ENCODE measurements around the gene DCBLD2.
"Not testable (repeated sequence)": the region's sequence is repeated elsewhere in the genome, so short reads cannot be mapped to it uniquely, and the experiment has no call there.

DCBLD2 gene

DNA sequence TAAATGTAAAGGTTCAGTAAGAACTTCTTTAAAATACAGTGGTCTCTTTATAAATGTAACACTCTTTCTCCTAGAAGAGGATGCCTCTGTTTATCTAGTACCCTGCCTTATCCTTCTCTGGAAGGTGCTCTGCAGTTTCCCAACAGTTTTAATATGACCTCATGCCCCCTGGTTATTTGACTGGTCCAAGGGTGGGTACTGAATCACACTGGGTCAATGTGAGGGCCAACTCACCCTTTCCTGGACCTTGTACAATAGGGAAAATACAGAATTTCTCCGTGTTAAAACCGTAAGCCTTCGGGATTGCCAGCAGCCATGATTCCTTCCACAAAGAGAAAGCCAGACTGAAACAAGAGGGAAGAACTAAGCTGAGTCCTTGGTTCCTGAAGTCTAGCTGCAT, 9.2 kb downstream of the DCBLD2 start:
- DNase-seq (ENCODE audit: low read depth), result no peak

DNA sequence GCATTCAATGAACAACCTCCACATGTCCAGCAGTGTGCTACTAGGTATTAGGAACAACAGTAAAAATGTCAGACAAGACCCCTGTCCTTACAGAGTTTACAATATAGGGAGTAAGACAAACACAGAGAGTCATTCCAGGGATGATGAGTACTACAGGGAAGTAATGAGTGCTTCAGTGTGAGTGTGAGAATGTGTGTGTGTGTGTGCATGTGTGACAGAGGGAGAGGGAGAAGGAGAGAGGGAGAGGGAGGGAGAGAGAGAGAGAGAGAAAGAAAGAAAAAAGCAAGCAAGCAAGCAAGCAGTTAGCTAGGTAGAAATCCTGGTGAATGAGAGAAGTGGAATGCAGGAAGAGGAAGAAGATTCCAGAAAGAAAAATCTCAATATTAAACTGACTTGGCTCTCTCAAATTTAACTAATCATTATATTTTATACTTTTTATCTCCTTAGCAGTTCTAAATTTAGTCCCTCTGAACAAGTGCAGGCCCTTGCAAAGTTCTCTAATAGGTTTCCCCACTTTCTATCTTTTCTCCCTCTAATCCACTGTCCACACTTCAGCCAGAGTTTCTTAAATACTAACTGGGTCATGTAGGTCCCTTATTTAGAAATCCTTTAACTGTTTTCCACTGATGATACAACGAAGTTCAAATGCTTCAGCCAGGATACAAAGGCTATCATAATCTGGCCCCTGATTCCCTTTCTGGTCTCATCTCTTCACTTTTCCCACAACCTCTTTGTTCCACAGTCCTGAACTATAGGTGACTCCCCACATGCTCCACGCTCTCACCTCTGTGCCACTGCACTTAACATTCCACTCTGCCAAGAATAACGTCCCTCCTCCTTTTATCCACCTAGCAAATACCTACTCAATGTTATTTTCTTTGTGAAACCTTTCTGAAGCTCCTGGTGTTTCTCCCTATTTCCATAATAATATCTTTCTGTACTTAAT, 10.3 kb downstream of the DCBLD2 start:
- DNase-seq (ENCODE audit: low read depth), result no peak

DNA sequence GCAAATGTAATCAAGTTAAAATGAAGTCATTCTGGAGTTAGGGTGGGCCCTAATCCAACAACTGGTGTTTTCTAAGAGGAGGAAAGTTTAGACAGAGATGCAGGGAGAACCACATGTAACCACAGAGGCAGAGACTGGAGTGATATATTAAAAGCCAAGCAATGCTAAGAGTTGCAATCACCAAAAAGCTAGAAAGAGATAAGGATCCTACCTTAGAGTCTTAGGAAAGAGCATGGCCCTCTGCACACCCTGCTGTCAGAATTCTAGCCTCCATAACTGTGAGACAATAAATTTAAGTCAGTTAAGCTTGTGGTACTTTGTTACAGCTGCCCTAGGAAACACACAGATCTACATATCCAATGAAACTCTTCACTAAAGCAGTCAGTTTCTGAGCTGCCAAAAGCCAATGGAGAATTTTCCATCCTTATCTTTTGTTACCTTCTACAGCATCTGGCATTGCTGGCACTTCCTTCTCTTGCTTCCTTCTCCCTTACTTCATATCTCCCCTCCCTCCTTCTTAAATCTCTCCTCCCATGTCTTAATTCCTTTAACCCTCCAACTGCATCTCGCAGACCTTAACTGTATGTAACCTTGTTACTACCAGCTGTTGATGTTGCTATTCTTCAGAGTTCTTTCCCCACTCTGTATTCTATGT, 11.2 kb downstream of the DCBLD2 start:
- no peak for DNase-seq (ENCODE audit: low read depth)

DNA sequence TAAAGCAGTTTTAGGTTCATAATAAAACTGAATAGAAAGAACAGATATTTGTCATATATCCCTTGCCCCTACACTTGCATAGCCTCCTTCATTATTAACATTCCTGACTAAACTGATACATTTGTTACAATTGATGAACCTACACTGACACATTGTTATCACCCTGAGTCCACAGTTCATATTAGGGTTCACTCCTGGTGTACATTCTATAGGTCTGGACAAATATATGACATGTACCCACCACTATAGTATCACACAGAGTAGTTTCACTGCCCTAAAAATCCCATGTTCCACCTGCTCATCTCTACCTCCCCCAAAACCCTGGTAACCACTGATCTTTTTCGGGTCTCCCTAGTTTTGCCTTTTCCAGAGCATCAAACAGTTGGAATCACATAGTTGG, 13.8 kb downstream of the DCBLD2 start:
- DNase-seq (ENCODE audit: low read depth), result no peak

DNA sequence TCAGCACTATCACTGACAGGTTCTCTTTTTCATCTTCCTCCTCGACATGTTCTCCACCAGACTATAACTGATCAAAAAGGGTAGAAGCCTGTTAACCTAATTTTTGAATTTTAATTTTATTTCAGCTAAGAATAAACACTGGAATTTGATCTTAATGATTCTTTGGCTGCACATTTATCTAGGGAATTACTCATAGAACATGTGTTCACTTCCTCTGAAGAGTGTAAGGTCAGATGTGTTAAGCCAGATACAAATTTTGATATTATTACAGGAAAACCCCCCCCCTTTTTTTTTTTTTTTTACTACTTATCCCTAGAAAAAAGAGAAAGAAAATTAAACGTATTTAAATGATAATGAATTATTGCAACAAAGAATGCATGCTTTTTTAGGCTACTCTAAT, 15.0 kb downstream of the DCBLD2 start:
- DNase-seq (ENCODE audit: low read depth), result no peak

DNA sequence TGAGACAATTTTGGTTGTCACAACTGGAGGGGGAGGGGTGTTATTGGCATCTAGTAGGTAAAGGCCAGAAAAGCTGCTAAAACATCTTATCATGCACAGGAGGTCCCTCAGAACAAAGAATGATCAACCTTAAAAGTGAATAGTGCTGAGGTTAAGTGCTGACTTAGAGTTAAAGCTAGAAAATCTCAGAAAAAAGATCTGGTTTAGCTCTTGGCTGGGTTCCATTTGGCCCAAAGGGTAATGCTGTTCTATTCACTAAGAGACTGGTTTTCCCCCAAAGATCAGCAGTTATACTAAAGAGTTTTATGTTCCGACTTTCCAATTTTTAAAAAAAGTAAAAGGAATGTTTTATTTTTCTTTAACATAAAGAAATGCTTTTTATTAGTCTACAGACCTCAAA, 15.6 kb downstream of the DCBLD2 start:
- no peak for DNase-seq (ENCODE audit: low read depth)

DNA sequence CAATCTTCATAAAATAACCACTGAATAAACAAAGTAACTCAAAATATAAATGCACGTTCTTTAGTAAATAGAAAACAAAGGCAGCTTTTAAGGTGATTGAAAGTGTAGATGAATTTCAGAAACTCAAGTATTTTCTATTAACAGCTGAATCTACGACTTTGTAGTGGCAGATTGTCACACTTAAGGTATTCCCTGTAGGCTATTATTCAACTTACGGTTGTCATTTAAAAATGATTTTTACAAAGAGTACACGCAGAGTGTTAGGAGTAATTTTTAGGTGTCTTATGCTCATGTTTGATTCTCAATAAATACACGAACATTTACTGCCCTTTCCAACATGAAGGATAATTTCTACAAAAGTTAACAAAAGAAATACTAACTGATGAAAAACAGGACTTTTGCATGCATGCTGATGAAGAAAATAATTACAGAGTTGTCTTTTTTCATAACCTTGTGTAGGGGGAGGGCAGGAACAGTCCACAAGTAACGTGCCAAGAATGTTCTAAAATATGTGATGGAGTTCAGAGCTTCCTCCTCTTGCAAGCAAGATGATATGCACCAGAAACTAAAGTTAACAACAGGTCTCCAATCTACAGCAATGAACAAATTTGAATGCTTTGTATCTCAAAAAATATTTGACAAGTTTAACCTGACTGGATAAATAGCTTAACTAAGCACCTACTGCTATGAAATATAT, 16.7 kb downstream of the DCBLD2 start:
- DNase-seq (ENCODE audit: low read depth), result no peak

DNA sequence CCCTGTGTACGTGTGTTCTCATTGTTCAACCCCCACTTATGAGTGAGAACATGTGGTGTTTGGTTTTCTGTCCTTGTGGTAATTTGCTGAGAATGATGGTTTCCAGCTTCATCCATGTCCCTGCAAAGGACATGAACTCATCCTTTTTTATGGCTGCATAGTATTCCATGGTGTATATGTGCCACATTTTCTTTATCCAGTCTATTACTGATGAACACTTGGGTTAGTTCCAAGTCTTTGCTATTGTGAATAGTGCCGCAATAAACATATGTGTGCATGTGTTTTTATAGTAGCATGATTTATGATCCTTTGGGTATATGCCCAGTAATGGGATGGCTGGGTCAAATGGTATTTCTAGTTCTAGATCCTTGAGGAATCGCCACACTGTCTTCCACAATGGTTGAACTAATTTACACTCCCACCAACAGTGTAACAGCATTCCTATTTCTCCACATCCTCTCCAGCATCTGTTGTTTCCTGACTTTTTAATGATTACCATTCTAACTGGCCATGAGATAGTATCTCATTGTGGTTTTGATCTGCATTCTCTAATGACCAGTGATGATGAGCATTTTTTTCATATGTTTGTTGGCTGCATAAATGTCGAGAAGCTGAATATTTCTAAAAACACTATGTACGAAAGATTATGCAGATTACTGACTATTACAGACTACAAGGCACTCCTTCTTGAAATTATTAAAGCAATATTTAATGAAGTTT, 18.7 kb downstream of the DCBLD2 start:
- not testable (repeated sequence) for DNase-seq (ENCODE audit: low read depth)

DNA sequence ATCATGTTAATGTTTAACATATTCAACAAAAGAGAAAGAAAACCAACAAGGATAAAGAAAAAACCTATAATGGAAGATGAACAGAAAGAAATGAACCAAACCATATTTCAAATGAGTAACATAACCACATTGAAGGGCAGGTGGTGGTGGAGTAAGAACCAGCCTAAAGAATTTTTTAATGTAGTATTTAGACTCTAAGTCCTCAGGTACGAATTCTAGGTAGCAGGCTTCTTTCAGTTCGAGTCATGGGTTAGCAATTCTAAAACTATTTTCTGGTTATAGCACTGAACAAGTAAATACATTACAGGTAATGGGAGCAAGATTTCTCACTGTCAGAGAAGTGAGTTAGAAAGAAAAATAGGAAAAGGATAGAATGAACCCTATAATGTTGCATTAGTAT, 24.4 kb downstream of the DCBLD2 start:
- DNase-seq (ENCODE audit: low read depth), result no peak

DNA sequence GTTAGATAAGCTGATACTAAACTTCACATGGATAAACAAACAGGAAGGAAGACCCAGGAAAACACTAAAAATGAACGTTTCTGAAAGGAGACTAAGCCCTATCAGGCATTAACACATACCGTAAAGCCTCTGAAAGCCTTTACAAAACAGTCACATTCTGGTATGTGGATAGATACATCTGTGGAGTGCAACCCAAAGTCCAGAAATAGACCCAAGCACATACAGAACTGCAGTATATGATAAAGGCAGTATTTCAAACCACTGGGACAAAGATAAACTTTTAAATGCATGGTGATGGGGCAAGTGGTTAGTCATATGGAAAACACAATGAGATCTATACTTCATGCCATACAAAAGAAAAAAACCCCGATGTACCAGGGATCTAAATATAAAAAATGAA, 26.0 kb downstream of the DCBLD2 start:
- DNase-seq (ENCODE audit: low read depth), result no peak

DNA sequence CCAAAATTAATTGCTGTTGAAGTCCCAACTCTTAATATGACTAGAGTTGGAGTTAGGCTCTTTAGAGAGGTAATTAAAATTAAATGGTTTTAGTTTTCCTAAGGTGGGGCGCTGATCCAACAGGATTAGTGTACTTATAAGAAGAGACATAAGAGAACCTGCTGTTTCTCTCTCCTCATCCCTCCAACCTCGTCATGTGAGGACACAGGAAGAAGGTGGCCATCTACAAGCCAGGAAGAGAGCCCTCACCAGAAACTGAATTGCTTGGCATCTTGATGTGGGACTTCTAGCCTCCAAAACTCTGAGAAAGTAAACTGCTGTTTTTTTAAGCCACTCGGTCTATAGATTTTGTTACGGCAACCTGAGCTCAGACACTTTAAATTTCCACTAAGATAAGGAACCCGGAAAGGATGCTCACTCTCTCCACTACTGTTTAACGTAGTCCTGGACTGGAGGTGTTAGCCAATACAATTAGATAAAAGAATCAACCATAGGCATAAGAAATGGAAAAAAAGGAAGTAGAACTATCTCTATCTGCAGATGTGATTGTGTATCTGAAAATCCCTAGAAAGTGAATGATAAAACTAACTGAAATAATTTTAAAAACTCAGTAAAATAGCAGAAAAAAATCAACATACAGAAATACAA, 26.8 kb downstream of the DCBLD2 start:
- DNase-seq (ENCODE audit: low read depth), result no peak

DNA sequence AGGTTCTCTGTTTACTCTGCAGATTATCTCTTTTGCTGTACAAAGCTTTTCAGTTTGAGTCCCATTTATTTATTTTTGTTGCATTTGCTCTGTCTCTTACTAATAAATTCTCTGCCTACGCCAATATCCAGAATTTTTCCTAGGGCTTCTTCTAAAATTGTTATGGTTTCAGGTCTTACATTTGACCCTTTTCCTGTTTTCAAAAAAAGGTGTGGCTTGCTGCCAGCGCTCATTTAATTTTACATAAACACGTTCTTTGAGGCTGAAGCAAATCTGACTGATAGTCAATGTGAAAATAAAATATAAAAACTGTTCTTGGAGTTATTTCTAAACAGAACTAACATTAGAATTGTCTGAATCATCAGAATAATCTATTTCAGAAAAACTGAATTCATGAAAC, 32.1 kb downstream of the DCBLD2 start:
- no peak for DNase-seq (ENCODE audit: low read depth)

DNA sequence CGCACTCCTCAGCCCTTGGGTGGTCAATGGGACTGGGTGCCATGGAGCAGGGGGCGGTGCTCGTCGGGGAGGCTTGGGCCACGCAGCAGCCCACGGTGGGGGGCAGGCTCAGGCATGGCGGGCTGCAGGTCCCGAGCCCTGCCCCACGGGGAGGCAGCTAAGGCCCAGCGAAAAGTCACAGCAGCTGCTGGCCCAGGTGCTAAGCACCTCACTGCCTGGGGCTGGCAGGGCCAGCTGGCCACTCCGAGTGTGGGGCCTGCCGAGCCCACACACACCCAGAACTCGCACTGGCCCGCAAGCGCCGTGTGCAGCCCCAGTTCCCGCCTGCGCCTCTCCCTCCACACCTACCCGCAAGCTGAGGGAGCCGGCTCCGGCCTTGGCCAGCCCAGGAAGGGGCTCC, 43.5 kb downstream of the DCBLD2 start:
- DNase-seq (ENCODE audit: low read depth), result not testable (repeated sequence)

DNA sequence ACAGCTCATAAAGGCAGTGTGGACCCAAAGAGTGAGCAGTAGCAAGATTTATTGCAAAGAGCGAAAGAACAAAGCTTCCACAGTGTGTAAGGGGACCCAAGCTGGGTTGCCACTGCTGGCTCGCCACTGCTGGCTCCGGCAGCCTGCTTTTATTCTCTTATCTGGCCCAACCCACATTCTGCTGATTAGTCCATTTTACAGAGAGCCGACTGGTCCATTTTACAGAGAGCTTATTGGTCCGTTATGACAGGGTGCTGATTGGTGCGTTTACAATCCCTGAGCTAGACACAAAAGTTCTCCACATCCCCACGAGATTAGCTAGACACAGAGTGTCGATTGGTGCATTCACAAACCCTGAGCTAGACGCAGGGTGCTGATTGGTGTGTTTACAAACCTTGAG, 44.2 kb downstream of the DCBLD2 start:
- not testable (repeated sequence) for DNase-seq (ENCODE audit: low read depth)

DNA sequence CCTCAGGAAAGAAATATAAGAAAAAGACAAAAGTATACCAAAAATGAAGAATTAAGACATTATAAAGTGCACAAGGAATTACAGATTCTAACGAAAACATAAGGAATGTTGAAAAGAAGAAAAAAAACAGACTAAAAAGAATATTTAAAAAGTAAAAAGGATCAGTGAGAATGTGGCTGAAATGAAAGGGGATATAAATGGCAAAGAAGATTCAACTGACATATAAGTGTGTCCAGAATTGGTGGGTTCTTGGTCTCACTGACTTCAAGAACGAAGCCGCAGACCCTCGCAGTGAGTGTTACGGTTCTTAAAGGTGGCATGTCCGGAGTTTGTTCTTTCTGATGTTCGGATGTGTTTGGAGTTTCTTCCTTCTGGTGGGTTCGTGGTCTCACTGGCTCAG, 44.8 kb downstream of the DCBLD2 start:
- DNase-seq (ENCODE audit: low read depth), result no peak

DNA sequence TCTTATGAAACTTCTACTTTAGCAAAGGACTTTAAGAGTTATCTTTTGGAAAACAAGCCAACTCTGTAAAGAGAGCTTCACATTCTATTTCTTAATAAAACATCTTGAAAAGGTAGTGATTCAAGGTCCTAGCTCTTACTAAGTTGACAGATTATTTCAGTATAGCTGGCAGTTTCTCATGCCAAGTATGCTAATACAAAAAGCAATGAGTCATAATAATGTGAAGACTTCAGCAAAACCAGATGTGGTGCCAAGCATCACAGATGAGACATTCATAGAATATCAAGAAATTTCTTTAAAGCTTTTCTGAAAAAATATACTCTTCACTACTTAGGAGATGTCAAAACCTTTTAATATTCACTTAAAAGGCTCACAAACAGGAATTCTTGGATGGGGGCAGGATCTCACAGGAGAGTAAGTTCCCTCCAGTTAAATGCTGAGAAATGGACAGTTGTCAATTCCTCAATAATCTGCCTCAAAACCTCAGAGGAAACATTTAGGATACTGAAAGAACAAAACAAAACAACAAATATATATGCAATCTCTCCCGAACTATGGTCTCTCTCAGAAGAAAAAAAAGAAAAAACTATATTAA, 45.6 kb downstream of the DCBLD2 start:
- DNase-seq (ENCODE audit: low read depth), result no peak

DNA sequence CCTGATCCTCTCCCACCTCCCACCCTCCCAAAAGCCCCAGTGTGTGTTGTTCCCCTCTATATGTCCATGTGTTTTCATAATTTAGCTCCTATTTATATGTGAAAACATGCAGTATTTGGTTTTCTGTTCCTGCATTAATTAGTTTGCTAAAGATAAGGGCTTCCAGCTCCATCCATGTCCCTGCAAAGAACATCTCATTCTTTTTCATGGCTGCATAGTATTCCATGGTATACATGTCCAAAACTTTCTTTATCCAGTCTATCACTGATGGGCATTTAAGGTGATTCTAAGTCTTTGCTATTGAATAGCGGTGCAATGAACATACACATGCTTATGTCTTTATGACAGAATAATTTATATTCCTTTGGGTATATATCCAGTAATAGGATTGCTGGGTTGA, 53.4 kb downstream of the DCBLD2 start:
- no peak for DNase-seq (ENCODE audit: low read depth)

DNA sequence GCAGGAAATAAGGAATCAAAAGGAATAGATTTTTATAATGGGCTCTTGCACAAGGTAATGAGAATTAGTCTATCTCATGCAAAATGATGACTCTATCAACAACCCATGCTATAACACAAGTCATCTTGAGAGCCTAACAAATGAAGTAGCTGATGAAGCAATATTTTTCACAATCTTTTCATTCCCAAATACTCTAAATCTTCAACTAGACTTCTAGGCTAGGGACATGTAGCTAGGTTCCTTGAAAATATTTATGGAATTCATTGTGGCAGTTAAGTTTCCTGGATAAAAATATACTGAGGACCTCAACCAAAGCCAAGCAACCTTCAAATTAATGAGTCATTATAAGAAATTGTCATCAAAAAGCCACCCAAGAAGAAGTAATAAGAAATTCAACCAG, 55.4 kb downstream of the DCBLD2 start:
- DNase-seq (ENCODE audit: low read depth), result no peak

DNA sequence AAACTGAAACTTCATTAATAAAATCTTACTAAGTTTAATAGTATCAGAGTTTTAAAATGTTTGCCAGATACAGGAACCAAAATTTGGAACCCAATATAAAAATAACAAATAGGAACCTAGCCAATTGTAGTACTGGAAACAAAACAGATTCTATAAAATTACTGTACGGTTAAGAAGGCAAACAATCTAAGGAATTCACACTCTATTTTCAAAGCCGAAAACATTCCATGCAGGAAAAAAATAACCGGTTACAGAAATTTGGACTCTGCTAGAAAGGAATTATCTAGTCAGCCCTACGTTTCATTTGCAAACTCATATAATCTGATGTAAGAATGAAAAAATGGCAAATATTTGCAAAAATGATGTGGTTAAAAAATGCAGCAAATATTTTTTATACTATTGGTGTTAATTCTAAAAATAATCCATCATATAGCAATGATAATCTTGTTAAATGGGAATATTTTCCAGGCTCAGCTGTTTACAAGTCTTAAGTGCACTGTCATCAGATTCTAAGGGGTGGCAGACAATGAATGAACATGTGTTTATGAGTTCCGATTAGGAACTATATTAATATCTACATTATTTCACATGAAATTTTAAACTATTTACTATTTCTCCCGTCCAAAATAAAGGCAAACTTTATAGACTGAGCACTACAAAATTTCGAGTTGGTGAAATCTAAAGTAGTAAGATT, 58.1 kb downstream of the DCBLD2 start:
- no peak for DNase-seq (ENCODE audit: low read depth)

DNA sequence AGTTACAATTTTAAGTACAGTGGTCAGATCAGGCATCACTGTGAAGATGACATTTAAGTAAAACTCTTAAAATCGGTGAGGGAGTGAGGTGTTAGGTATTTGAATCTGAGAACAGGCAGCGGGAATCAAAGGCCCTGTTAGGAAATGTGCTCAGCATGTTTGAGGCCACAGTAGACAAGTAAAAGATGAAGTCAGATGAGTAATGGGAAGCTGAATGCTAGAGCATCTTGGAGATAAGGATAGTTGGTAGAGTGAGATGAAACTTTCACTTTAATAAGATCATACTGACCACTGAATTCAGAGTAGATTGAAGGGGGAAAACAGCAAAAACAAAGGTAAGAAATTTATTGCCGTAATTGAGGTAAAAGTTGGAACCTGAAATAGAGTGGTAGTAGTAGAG, 61.6 kb downstream of the DCBLD2 start:
- DNase-seq (ENCODE audit: low read depth), result no peak

DNA sequence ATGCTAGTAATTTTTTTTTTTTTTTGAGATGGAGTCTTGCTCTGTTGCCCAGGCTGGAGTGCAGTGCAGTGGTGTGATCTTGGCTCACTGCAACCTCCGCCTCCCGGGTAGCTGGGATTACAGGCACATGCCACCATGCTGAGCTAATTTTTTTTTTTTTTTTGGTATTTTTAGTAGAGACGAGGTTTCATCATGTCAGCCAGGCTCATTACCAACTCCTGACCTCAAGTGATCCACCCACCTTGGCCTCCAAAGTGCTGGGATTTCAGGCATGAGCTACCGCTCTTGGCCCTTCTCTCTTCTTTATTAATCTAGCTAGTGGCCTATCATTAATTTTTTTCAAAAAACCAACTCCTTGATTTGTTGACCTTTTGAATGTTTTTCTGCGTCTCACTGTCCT, 70.4 kb downstream of the DCBLD2 start:
- not testable (repeated sequence) for DNase-seq (ENCODE audit: low read depth)
